ENCODE results near the gene RNF8. TPM values are rescaled to one million over a fixed set of nuclear protein-coding genes. Genes with fewer than 3 reads are reported as not detected.

Gene RNF8
- total RNA-seq, 1 donor from 2014 or later = 21.8 TPM

GRCh38 chr6:37359039-37359438 lies 5.3 kb downstream of the RNF8 start:
- Mint-ChIP-seq H3K9me3 (ENCODE audit: unreplicated experiment) (no peaks in the 10 kb centered on the region), H3K36me3 (ENCODE audit: low read depth, unreplicated experiment) (no peaks in the 10 kb centered on the region), H3K4me1 (ENCODE audit: unreplicated experiment) (peaks cover 25% of the 10 kb centered on the region), H3K4me3 (ENCODE audit: unreplicated experiment) (no peak overlapping the region), H3K27ac (ENCODE audit: unreplicated experiment) (no peak overlapping the region), H3K27me3 (ENCODE audit: unreplicated experiment) (peaks cover 3% of the 10 kb centered on the region)
- TF ChIP-seq, protein P1, sequence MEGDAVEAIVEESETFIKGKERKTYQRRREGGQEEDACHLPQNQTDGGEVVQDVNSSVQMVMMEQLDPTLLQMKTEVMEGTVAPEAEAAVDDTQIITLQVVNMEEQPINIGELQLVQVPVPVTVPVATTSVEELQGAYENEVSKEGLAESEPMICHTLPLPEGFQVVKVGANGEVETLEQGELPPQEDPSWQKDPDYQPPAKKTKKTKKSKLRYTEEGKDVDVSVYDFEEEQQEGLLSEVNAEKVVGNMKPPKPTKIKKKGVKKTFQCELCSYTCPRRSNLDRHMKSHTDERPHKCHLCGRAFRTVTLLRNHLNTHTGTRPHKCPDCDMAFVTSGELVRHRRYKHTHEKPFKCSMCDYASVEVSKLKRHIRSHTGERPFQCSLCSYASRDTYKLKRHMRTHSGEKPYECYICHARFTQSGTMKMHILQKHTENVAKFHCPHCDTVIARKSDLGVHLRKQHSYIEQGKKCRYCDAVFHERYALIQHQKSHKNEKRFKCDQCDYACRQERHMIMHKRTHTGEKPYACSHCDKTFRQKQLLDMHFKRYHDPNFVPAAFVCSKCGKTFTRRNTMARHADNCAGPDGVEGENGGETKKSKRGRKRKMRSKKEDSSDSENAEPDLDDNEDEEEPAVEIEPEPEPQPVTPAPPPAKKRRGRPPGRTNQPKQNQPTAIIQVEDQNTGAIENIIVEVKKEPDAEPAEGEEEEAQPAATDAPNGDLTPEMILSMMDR (IDR thresholded peaks at IDR 0.05; ENCODE audit: unreplicated experiment) = no peak
- DNase-seq (ENCODE audit: low spot score) = no peak

DNA sequence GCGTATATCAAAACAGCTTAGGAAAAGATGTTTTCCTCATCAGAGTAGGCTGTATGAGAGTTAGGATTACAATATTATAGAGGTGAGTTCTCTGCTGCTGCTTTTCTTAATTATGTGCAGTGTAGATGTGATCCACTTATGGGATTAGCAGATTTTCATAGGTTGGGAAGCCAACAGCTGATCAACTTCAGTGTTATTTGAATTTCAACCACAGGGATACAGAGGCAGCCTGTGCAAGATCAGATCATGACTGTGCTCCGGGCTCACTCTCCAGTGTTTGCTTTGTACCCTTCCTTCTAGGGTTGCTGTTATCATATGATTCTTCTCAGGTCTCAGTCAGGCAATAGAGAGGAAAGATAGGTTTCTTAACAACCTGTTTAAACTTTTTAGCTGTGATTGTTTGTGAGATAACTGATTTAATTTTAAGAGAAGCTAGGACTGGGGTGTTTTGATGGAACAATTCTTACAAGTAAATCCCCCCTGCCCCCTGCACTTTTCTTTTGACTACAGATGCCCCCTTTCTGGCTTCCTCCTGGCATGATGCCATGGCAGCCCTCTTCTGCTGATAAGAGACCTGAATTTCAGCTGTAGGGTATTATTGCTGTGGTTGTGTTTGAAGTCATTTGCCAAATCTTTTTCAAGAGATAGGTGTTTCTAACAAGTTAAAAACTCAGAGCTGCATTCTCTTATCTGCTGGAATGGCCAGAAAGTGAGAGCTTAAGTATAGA lies 8.5 kb downstream of the RNF8 start:
- Mint-ChIP-seq H3K36me3 (ENCODE audit: low read depth, unreplicated experiment) (no peaks in the 10 kb centered on the region), H3K4me1 (ENCODE audit: unreplicated experiment) (peaks cover 22% of the 10 kb centered on the region), H3K4me3 (ENCODE audit: unreplicated experiment) (no peak overlapping the region), H3K9me3 (ENCODE audit: unreplicated experiment) (no peaks in the 10 kb centered on the region), H3K27ac (ENCODE audit: unreplicated experiment) (no peak overlapping the region), H3K27me3 (ENCODE audit: unreplicated experiment) (no peaks in the 10 kb centered on the region)
- TF ChIP-seq, protein P1 (IDR thresholded peaks at IDR 0.05; ENCODE audit: unreplicated experiment) = no peak
- no peak for DNase-seq (ENCODE audit: low spot score)

- TF ChIP-seq, protein P1 (IDR thresholded peaks at IDR 0.05; ENCODE audit: unreplicated experiment) = no peak
- peaks cover 14% of the 10 kb centered on the region for H3K36me3 Mint-ChIP-seq (ENCODE audit: low read depth, unreplicated experiment)
- peaks cover 7% of the 10 kb centered on the region for H3K4me1 Mint-ChIP-seq (ENCODE audit: unreplicated experiment)
- H3K4me3 Mint-ChIP-seq (ENCODE audit: unreplicated experiment) = no peak overlapping the region
- DNase-seq (ENCODE audit: low spot score) = no peak
- no peaks in the 10 kb centered on the region for H3K9me3 Mint-ChIP-seq (ENCODE audit: unreplicated experiment)
- H3K27me3 Mint-ChIP-seq (ENCODE audit: unreplicated experiment) = no peaks in the 10 kb centered on the region
- H3K27ac Mint-ChIP-seq (ENCODE audit: unreplicated experiment) = no peak overlapping the region
These were observed 12.0 kb downstream of the RNF8 start for GRCh38 chr6:37365791-37366190.

- Mint-ChIP-seq H3K4me3 (ENCODE audit: unreplicated experiment) (no peak overlapping the region), H3K4me1 (ENCODE audit: unreplicated experiment) (peaks cover 7% of the 10 kb centered on the region), H3K36me3 (ENCODE audit: low read depth, unreplicated experiment) (peaks cover 15% of the 10 kb centered on the region), H3K27me3 (ENCODE audit: unreplicated experiment) (no peaks in the 10 kb centered on the region), H3K27ac (ENCODE audit: unreplicated experiment) (no peak overlapping the region), H3K9me3 (ENCODE audit: unreplicated experiment) (no peaks in the 10 kb centered on the region)
- DNase-seq (ENCODE audit: low spot score) = no peak
- TF ChIP-seq, protein P1 (IDR thresholded peaks at IDR 0.05; ENCODE audit: unreplicated experiment) = no peak
These were observed 13.1 kb downstream of the RNF8 start for GRCh38 chr6:37366910-37367309.

- no peak for DNase-seq (ENCODE audit: low spot score)
- H3K4me3 Mint-ChIP-seq (ENCODE audit: unreplicated experiment) = no peak overlapping the region
- H3K36me3 Mint-ChIP-seq (ENCODE audit: low read depth, unreplicated experiment) = peaks cover 15% of the 10 kb centered on the region
- H3K27ac Mint-ChIP-seq (ENCODE audit: unreplicated experiment) = no peak overlapping the region
- TF ChIP-seq, protein P1 (IDR thresholded peaks at IDR 0.05; ENCODE audit: unreplicated experiment) = no peak
- no peaks in the 10 kb centered on the region for H3K27me3 Mint-ChIP-seq (ENCODE audit: unreplicated experiment)
- no peaks in the 10 kb centered on the region for H3K9me3 Mint-ChIP-seq (ENCODE audit: unreplicated experiment)
- H3K4me1 Mint-ChIP-seq (ENCODE audit: unreplicated experiment) = peaks cover 7% of the 10 kb centered on the region
These were observed 15.2 kb downstream of the RNF8 start for GRCh38 chr6:37368961-37369320.
